GM21576 (cell line): ENCODE data around the gene MRTFA.
"Not testable (repeated sequence)": the region's sequence is repeated elsewhere in the genome, so short reads cannot be mapped to it uniquely, and the experiment has no call there.

Experiments
- ATAC-seq: cut with Tn5 transposase; IDR thresholded peaks from one replicate; pipeline ENCODE4 v1.9.1; 2021; ENCODE audit warnings: mild to moderate bottlenecking, moderate library complexity; ENCODE audit not compliant: unreplicated experiment

Gene MRTFA

DNA sequence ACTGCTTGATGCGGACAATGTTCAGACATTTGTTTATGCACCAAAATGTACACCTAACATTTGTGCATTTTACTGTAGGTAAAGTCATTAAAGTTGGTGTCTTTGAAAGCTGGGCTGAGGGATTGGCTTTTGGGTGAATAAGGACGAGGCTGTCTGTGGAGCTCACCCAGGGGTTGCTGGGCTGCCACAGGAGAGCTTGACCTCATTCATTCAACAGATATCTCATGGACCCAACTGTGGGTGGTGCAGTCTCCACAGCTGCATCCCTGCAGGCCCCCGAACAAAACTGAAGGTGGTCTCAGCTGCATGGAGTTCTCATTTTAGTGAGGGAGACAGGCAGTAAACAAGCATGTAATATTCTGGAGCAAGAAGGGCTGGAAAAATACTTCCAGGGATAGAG, 233.4 kb downstream of the MRTFA start:
- no peak for ATAC-seq

DNA sequence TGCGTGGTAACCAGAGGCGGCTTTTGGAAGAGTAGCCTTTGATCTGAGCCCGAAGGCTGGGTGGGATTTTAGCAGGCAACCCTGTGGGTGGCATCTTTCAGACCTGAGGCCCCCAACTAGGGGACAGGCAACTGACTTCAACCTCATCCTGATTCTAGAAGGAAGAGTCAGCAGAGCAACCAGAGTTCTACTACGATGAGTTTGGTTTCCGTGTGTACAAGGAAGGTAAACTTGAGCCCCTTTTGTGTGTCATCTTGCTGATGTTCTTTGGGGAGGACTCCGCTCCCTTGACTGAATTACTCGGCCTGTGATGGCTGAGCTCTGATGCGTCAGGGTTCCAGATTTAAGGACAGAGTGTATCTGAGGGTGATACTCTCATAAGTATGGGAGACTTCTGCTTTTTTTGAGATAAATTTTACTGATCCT, 234.5 kb downstream of the MRTFA start:
- ATAC-seq: no peak

DNA sequence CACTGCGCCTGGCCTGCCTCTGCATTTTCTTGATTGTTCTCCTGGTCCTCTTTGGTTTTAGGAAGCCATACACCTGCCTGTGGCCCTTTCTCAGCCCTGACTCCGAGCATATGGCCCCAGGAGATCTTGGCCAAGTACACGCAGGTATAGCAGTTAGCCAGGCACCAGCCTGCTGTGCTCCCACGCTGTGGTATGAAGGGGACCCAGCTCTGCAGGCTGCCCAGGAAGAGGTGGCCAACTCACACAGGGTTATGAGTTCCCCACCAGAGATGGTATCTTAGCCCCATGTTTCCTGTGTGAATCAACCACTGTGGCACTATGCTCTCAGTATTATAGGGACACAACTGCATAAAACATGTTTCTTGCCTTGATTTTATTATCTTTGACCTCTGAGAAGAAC, 235.0 kb downstream of the MRTFA start:
- ATAC-seq: no peak

DNA sequence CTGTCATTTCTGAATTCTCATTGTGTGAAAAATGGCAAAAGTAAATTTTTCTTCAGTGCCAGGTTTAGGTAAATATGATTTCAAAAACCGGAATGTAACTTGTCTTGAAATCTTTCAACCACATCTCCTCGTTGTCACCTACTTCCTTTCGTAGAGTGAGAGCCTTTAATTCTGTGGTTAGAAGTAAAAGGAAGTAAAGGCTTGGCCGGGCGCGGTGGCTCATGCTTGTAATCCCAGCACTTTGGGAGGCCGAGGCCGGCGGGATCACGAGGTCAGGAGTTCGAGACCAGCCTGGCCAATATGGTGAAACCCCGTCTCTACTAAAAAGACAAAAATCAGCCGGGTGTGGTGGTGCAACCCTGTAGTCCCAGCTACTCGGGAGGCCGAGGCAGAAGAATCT, 236.4 kb downstream of the MRTFA start:
- no peak for ATAC-seq

DNA sequence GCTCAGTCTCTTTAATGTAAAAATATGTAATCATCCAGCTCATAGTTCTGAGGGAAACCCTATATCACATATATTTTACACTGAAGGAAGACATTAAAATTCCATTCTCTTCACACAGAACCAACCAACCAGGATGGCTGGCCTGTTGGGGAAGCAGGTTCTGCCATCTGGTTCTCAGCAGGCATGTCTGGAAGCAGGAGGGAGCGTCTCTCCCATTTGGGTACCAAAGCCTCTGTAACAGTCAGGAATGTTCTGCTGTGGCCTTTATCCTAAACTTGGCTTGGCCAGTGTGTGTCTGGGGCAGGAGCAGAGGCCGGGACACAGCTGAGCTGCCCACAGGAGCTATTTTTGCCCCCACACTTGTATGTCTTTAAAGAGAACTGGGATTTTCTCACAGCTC, 236.9 kb downstream of the MRTFA start:
- no peak for ATAC-seq

DNA sequence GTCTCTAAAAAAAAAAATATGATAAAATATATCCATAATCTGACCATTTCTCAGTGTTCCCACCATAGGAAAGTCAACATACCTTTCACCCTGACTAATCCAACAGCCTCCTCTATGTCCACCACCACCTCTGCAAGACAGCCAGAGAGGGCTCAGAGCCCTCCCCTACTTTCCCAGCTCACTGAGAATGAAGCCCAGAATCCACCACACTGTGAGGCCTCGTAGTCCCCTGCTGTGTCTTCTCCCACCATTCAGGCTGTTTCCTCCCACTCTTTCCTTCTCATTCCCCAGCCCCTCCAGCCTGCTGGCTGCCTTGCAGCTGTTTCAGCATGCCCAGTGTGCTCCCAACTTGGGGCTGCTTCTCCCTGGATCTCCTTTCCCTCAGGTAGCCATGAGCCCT, 239.1 kb downstream of the MRTFA start:
- no peak for ATAC-seq

DNA sequence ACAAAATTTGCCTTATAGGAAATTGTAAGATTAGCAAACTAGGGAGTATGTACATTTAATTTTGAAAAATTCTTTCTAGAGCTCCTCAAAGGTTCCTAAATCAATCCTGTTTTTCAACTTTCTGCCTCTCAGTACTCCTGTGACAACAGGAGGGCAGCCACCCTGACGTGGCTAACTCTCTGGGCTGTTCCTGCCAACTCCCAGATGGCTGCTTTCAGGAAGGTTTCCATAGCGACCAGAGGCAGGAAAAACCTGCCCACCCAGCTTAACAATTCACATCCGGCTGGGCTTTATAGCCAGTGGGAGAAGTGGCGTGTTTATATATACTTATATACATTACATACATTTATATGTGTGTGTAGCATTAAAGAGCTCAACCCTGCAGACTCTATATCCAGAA, 239.6 kb downstream of the MRTFA start:
- ATAC-seq: no peak

DNA sequence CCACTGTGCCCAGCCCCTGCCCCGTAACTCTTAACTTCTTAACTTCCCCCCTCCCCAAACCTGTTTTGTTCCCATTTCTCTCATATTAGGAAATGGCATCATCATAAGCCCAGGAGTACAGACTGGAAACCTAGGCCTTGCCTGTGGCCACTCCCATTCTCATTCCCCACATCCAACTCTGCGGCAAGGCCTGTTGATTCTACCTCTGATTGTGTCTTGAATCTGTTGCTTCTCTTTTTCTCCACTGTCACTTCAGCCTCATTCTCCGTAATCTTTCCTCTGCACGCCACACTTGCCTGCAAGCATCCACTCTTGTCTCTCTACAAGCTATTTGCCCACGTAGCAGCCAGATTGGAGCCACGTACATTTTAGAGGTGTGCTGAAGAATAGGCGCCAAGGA, 240.9 kb downstream of the MRTFA start:
- no peak for ATAC-seq

DNA sequence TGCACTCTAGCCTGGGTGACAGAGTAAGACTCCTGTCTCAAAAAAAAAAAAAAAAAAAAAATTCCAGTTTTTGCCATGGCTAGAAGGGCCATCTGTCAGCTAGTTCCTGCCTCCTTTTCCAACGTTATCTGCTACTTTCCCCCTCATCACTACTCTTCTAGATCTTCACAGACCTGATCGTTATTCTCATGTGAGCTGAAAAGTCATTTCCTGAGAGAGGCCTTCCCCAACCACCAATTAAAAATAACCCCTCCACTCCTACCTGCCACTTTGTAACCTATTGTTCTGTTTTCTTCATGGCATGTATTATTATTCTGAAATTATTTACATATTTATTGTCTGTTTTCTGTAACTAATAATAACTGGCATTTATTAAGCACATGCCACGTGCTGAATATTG, 241.9 kb downstream of the MRTFA start:
- ATAC-seq: no peak

DNA sequence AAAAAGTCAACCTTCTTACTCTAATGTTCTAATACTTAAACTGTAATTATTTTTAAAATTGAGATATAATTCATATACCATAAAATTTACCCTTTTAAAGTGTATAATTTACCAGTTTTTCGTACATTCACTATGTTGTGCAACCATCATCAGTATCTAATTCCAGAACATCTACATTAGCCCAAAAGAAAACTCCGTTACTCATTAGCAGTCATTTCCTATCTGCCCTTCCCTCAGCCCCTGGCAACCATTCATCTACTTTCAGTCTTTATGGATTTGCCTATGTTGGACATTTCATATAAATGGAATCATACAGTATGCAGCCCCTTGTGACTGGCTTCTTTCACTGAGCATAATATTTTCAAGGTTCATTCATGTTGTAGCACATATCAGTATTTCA, 243.9 kb downstream of the MRTFA start:
- ATAC-seq: no peak

DNA sequence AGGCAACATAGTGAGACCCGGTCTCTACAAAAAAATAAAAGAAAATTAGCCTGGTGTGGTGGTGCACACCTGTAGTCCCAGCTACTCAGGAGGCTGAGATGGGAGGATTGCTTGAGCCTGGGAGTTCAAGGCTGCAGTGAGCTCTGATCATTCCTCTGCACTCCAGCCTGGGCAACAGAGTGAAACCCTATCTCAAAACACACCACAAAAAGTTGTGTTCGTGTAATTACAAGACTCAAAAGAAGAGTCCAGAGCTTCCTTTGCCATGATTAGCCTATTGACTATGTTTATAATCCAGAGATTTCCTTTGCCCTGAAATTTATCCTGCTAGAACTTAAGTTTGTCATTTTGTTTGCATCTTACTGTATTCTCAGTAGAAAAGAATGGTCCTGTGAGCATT, 245.1 kb downstream of the MRTFA start:
- ATAC-seq: no peak

DNA sequence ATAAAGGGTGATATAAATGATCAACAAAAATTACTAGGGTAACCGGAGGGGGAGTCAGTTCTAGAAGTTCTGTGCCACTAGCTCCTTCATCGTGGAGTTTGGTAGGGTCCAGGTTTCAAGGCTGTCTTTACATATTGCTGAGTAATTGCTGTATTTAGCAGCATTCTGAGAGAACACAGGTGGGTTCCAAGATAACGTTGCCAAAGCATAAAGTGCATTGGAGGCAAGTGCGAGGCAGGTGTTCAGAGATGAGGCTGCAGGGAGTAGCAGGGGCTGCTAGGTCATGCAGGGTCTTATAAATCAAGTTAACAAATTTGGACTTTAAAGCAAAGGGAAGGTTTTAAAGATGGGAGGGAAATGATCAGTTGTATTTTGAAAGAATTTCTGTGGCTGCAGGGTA, 248.3 kb downstream of the MRTFA start:
- no peak for ATAC-seq

DNA sequence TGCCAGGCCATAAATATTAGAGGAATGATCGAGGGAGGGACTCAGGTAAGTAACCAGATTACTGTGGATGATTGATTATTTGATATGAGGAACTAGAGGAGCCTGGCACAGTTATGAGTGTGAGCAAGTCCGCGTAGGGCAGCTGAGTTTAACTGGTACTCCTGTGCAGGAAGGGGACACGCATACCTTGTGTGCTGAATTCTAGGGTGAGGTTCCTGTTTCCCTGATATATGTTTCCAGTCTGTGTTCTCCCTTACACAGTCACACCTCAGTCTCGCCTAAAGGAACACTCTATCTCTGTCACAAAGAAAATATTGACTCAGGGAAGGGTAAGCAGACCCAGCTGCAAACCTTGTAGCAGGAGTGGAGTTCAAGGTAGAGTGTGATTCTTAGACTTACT, 248.8 kb downstream of the MRTFA start:
- ATAC-seq: no peak

DNA sequence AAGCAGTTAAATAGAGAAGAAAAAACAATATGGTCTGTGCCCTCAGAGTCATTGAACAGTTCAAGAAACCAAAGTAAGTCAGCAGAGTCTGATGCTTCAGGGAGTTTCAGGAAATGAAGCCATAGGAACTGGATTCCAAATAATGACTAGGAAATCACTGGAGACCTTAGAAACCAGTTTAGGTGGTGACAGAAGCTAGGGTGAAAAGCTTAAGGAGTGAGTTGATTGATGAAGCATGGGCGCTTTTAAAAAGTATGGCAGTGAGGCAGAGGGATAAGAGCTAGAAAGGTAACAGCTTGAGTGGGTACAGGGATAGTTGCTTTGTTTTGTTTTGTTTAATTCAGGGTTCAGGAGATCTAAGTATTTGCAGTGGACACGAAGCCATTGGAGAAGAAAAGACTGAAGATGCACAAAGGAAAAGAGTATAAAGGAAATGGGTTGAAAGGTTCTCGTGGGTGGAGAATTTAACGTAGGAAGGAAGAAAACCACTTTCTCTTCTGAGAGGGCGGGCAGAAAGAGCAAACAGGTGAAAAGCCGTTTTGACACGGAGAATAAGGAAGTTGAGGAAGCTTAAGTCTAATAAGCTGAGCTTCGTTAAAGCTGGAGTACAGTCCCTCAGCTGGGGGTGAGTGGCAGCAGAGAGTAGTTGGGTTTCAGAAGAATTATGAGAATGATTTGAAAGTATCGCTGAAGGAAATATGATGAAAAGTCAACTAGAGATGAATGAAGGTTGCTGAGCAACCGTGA, 251.3 kb downstream of the MRTFA start:
- no peak for ATAC-seq

DNA sequence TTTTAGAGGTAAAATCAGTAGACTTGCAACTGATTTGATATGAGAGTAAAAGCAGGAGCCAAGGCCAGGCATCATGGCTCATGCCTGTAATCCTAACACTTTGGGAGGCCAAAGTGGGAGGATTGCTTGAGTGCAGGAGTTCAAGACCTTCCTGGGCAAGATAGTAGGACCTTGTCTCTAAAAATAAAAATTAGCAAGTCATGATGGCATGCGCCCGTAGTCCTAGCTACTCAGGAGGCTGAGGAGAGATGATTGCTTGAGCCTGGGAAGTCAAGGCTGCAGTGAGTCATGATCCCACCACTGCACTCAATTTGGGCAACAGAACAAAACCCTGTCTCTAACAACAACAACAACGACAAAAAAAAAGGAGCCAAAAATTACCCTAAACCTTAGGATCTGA, 252.6 kb downstream of the MRTFA start:
- ATAC-seq: no peak

DNA sequence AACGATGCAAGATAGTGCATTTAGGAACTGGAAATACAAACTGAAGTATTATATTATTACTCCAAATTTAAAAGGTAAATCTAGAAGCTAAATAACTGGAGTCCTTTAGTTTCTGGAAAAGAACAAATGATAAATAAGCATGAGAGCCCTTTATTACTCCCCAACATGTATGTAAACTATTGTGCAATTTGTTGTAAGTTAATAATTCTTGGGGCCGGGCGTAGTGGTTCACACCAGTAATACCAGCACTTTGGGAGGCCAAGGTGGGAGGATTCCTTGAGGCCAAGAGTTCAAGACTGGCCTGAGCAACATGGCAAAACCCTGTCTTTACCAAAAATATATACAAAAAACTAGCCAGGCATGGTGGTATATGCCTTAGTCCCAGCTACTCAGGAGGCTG, 255.1 kb downstream of the MRTFA start:
- ATAC-seq: no peak

DNA sequence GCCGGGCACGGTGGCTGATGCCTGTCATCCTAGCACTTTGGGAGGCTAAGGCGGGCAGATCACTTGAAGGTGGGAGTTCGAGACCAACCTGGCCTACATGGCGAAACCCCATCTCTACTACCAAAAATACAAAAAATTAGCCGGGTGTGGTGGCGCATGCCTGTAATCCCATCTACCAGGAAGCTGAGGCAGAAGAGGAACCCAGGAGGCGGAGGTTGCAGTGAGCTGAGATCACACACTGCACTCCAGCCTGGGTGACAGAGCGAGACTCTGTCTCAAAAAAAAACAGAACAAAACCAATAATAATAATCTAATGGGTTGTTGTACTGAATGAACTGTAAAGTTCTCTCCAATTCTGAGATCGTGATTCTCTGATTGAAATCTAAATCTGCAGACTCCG, 258.1 kb downstream of the MRTFA start:
- not testable (repeated sequence) for ATAC-seq

DNA sequence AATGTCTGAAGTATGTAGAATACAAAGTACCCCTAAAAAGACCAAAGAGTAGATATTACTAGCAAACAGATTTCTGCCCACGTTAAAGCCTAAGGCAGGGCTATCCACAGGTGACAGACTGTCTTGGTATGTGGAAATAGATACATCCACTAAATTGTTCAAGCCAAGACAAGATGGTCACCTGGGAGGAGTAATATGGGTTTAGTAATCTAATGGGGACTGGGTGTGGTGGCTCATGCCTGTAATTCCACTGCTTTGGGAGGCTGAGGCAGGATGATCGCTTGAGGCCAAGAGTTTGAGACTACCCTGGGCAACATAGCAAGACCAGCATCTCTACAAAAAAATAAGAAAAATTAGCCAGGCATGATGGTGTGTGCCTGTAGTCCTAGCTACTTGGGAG, 258.6 kb downstream of the MRTFA start:
- ATAC-seq: no peak

DNA sequence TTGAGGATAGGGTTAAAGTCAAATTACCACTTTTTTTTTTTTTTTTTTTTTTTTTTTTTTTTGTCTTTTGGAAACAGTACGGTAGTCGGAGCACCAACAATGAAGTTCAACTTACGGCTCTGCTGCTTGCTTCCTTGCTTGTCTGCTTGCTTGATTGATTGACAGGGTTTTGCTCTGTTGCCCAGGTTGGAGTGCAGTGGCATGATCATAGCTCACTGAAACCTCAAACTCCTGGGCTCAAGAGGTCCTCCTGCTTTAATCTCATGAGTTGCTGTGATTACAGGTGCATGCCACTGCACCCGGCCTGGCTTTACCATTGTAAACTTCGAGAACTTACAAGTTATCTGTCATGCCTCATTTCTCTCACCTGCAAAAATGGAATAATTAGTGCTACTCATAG, 260.4 kb downstream of the MRTFA start:
- ATAC-seq: no peak

DNA sequence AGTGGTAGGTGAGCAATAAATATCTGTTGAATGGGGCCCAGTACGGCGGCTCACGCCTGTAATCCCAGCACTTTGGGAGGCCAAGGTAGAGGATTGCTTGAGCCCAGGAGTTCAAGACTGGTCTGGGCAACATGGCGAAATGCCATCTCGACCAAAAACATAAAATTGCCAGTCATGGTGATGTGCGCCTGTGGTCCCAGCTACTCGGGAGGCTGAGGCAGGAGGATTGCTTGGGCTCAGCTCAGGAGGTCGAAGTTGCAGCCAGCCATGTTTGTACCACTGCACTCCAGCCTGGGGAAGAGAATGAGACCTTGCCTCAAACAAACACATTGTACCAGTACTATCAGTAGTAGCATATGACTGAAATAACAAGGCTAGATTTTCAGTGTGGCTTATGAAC, 262.0 kb downstream of the MRTFA start:
- ATAC-seq: no peak

DNA sequence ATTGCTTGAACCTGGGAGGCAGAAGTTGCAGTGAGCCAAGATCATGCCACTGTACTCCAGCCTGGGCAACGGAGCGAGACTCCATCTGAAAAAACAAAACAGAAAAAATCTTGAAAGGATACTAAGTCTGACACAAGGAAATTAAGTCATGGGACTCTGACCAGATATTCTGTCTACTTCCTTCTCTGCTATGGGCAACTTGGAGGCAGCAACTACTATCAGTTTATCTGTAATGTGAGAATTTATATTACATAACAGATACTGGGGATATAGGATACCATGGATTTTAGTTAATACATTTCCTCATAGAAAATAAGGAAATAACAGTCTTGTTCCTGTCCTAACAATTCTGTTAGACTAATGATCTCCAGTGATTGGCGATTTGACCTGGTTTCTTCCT, 267.7 kb downstream of the MRTFA start:
- no peak for ATAC-seq

DNA sequence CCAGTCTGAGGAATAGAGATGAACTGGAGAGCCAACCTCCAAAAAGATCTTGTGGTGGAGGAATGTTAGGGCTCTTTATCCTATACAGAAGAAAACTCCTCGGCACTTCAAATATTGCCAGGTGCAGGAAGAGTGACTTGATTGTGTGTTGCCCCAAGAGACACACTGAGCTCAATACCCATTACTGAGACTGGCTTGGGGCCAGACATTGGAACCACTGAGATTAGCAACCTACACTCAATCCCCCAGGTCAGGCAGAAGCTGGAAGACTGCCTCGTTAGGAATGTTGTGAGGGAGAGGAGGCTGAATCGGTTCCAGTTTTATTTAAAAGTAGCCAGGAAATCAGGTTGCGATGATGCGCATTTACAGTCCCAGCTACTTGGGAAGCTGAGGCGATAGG, 268.5 kb downstream of the MRTFA start:
- ATAC-seq: no peak

DNA sequence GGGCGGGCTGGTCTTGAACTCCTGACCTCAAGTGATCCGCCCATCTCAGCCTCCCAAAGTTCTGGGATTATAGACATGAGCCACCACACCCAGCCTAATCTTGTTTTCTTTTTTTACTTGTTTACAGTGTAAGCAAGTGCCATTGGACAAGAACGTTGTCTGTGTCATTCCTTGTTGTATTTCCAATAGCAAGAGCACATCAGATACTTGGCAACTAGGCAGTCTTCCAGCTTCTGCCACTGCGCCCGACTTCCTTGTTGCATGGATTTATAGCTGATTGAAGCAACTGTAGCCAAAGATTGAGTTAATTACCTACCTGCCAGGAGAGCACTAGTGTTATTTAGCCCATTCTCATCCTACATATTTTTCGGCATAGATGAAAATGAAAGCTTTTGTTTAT, 269.2 kb downstream of the MRTFA start:
- no peak for ATAC-seq
